Activated T-cell treated with anti-CD3 and anti-CD28 coated beads, Interleukin-2, amount 50 U/mL, for 72 hours (primary cell): Measurements from ENCODE around the gene SHROOM3. TPM values are rescaled to one million over a fixed set of nuclear protein-coding genes. Genes with fewer than 3 reads are reported as not detected.
"Not testable (repeated sequence)": the region's sequence is repeated elsewhere in the genome, so short reads cannot be mapped to it uniquely, and the experiment has no call there.

Experiments used
- ATAC-seq, 2 donors: fragments of 150-1000 bp; cut with Tn5 transposase; replicated peaks in 1 of 2; 2 replicates each; pipeline ENCODE4 v1.10.0; 2021; ENCODE audit warnings: moderate library complexity in 2 of 2, mild to moderate bottlenecking in 1 of 2
- DNase-seq, 2 donors: peaks; one replicate each; pipeline ENCODE4 v3.0.0; 2021 to 2022; ENCODE audit warnings: mixed read lengths in 1 of 2
- H3K27ac Mint-ChIP-seq: one replicate; pipeline ENCODE4 v1.8.0; 2022; ENCODE audit warnings: mild to moderate bottlenecking, moderate library complexity, mixed read lengths
- H3K27me3 Mint-ChIP-seq: one replicate; pipeline ENCODE4 v1.8.0; 2022; ENCODE audit warnings: low read depth, mixed read lengths
- H3K36me3 Mint-ChIP-seq, 2 donors: one replicate each; pipeline ENCODE4 v1.8.0; 2022; ENCODE audit warnings: mixed read lengths in 2 of 2, mild to moderate bottlenecking in 1 of 2; ENCODE audit not compliant: insufficient read depth in 2 of 2
- H3K4me1 Mint-ChIP-seq: one replicate; pipeline ENCODE4 v1.8.0; 2022; ENCODE audit warnings: low read depth, mixed read lengths
- H3K4me3 Mint-ChIP-seq, 2 donors: one replicate each; pipeline ENCODE4 v1.8.0; 2022; ENCODE audit warnings: mild to moderate bottlenecking in 2 of 2, mixed read lengths in 2 of 2, moderate library complexity in 2 of 2
- H3K9me3 Mint-ChIP-seq, 2 donors: one replicate each; pipeline ENCODE4 v1.8.0; 2022; ENCODE audit warnings: mixed read lengths in 2 of 2
- total RNA-seq, 2 donors: library from RNA; stranded (reverse); gene quantifications; one replicate each; pipeline ENCODE4 v1.2.3, GENCODE V29; 2022

The SHROOM3 gene
- total RNA-seq, 2 donors from 2014 or later, result 0.09 to 0.10 TPM

DNA sequence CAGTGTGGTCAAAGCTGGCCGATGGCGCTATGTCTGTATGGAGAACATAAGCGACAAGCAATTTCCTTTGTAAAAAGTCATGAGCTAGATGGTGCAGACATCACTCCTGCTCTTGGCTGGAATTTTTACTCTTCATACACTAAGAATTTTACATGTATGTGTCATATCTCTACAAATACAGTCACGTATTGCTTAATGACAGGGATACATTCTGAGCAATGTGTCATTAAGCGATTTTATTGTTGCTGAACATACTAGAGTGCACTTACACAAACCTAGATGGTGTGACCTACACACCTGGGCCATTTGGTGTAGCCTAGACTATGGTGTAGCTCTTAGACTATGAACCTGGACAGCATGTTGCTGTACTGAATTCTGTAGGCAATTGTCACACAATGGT is 277.5 kb downstream of the SHROOM3 start:
- no peak for ATAC-seq
- no peaks in the 10 kb centered on the region for H3K4me1 Mint-ChIP-seq

GRCh38 chr4:76714226-76714625 is 279.2 kb downstream of the SHROOM3 start:
- no peak overlapping the region for H3K4me3 Mint-ChIP-seq
- no peaks in the 10 kb centered on the region for H3K9me3 Mint-ChIP-seq
- no peak overlapping the region for H3K27ac Mint-ChIP-seq
- no peaks in the 10 kb centered on the region for H3K36me3 Mint-ChIP-seq
- ATAC-seq, result no peak
- H3K4me1 Mint-ChIP-seq, result no peaks in the 10 kb centered on the region
- H3K27me3 Mint-ChIP-seq, result peaks cover 22% of the 10 kb centered on the region
- DNase-seq, result no peak

More for the DNA sequence above, 277.5 kb downstream of the SHROOM3 start:
- Mint-ChIP-seq H3K36me3 (no peaks in the 10 kb centered on the region), H3K4me3 (no peak overlapping the region), H3K9me3 (no peaks in the 10 kb centered on the region), H3K27me3 (peaks cover 17% of the 10 kb centered on the region), H3K27ac (no peak overlapping the region)
- DNase-seq, result no peak

DNA sequence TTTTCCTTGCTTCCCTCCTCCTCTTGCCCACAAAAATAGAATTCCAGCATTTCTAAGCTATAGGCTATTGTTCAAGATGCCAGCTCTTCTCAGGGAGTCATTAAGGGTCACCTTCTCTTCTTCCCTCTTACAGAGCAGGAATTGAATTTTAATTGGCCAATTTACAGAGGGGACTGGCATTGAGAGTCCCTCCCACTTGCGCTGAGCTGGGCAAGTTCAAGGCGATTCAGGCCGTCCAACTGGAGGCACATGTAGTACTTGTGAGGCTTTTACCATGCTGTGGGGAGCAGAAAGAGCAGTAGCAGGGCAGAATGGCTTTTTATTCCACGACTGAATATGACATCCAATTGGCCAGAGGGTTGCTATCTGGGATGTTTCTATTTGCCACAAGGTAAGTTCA is 281.0 kb downstream of the SHROOM3 start:
- Mint-ChIP-seq H3K36me3 (no peaks in the 10 kb centered on the region), H3K4me1 (no peaks in the 10 kb centered on the region), H3K9me3 (no peaks in the 10 kb centered on the region), H3K4me3 (no peak overlapping the region), H3K27me3 (peaks cover 26% of the 10 kb centered on the region), H3K27ac (no peak overlapping the region)
- ATAC-seq (no peak), DNase-seq (no peak)

DNA sequence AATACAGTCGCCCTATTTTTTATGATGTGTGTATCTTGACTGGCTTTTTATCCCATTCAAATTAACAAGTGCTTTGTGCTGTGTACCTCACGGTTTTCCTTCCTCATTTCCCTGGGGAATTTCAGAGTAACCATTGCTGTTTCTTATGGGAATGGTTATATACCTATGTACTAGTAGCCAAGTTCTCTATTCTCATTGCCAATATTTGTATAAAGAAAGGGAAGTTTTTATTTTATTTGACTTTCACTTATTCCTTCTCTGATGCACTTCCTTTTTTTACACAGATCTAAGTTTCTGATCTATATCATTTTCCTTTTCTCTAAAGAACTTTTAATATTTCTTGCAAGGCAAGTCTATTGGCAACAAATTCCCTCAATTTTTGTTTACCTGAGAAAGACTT is 281.6 kb downstream of the SHROOM3 start:
- DNase-seq (no peak), ATAC-seq (no peak)
- Mint-ChIP-seq H3K4me3 (no peak overlapping the region), H3K4me1 (no peaks in the 10 kb centered on the region), H3K27me3 (peaks cover 26% of the 10 kb centered on the region), H3K36me3 (no peaks in the 10 kb centered on the region), H3K9me3 (no peaks in the 10 kb centered on the region), H3K27ac (no peak overlapping the region)

DNA sequence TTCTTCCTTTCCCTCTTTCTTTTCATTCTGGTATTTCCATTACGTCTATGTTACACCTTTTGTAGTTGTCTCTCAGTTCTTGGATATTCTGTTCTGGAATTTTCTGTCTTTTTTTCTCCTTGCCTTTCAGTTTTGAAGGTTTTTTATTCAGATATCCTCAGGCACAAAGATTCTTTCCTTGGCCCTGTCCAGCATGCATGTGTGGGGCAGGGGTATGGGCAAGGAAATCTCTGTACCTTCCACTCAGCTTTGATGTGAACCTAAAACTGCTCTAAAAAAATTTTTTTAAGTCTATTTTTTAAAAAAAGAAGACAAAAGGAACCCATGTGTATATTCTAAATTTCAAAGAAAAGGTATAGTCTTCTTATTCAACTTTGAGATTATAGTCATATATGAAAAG is 282.4 kb downstream of the SHROOM3 start:
- Mint-ChIP-seq H3K4me3 (no peak overlapping the region), H3K27ac (no peak overlapping the region), H3K36me3 (no peaks in the 10 kb centered on the region), H3K4me1 (no peaks in the 10 kb centered on the region), H3K9me3 (no peaks in the 10 kb centered on the region), H3K27me3 (peaks cover 26% of the 10 kb centered on the region)
- ATAC-seq (no peak), DNase-seq (no peak)

- Mint-ChIP-seq H3K36me3 (no peaks in the 10 kb centered on the region), H3K9me3 (no peaks in the 10 kb centered on the region), H3K4me1 (no peaks in the 10 kb centered on the region), H3K27me3 (peaks cover 26% of the 10 kb centered on the region), H3K27ac (no peak overlapping the region), H3K4me3 (no peak overlapping the region)
- DNase-seq, result no peak
- ATAC-seq, result no peak
Measured at GRCh38 chr4:76718021-76718420, 283.0 kb downstream of the SHROOM3 start.

DNA sequence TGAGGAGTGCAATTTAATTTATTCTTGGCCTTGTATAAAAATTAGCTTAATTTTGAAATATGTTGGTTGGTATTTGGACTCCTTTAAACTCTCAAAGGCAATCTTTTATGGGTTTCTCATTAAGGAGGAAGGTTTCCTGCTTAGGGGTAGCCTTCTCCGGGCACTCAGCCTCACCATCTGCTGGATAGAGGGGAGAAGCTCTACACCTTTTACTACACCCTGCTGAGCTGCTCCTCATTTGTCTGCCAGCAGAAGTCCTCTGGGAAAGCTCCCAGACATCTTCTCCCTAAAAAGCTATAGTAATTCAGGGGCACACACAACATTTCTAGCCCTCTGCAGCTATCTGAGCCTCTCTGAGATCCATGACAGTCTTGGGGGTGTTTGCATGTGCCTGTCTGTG is 283.8 kb downstream of the SHROOM3 start:
- Mint-ChIP-seq H3K27ac (no peak overlapping the region), H3K4me3 (no peak overlapping the region), H3K4me1 (peaks cover 7% of the 10 kb centered on the region), H3K36me3 (no peaks in the 10 kb centered on the region), H3K27me3 (peaks cover 26% of the 10 kb centered on the region), H3K9me3 (no peaks in the 10 kb centered on the region)
- ATAC-seq (no peak), DNase-seq (no peak)

DNA sequence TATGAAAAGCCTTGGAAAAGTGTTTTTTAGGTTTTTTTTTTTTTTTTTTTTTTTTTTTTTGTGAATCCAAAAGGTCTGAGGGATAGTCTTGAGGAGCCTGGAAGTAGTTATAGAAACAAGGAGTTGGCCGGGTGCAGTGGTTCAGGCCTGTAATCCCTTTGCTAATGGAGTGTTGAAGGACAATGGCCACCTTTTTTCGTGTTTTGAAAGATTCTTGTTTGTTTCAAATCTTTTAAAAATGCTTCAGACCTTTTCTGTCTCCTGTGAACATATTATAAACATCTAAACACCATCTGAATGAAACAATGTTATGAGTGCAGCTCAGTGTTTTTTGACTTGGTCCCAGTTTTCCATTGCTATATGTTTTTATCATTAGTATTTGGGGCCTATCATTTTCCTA is 285.1 kb downstream of the SHROOM3 start:
- no peak for DNase-seq
- Mint-ChIP-seq H3K4me3 (no peak overlapping the region), H3K27me3 (peaks cover 29% of the 10 kb centered on the region), H3K27ac (no peak overlapping the region), H3K4me1 (peaks cover 12% of the 10 kb centered on the region), H3K9me3 (no peaks in the 10 kb centered on the region), H3K36me3 (no peaks in the 10 kb centered on the region)
- ATAC-seq, result no peak

- not testable (repeated sequence) for H3K27ac Mint-ChIP-seq, H3K36me3 Mint-ChIP-seq, H3K4me3 Mint-ChIP-seq, H3K9me3 Mint-ChIP-seq, DNase-seq, ATAC-seq
- peaks cover 12% of the 10 kb centered on the region for H3K4me1 Mint-ChIP-seq
- H3K27me3 Mint-ChIP-seq, result peaks cover 28% of the 10 kb centered on the region
Measured at GRCh38 chr4:76722146-76722545, 287.1 kb downstream of the SHROOM3 start.

DNA sequence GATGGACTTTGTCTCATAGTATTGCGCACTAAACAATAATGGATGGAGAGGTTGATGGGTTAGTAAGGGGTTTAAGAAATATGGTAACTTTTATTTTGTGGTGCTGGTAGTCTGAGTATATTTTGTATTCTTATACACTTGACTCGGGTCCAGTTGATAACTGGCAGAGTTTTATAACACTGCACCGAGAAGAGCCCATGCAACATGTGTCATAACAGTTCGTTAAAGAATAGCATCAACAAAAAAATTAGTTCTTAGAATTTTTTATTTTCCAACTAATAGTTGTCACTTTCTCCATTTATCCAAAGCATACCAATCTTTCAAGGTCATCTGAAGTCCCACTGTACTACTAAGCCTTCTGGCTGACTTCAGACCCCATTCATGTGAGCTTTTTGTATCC is 287.8 kb downstream of the SHROOM3 start:
- DNase-seq, result no peak
- H3K4me3 Mint-ChIP-seq, result no peak overlapping the region
- H3K27me3 Mint-ChIP-seq, result peaks cover 26% of the 10 kb centered on the region

DNA sequence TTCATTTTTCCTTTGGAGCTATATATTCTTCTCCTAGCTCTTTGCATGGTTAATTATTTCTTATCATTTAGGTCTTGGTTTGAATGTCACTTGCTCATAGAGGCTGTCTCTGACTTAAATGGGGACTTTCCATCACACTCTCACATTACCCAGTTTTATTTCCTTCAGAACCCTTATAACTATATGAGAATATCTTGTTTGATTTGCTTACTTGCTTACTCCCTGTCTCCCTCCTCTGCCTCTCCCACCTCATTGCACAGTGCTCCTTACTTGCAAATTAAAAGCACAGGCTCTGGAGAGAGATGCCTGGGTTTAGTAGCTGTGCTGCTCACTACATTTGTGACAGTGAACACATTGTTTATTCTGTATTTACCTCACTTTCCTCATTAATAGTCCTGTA is 288.3 kb downstream of the SHROOM3 start:
- H3K36me3 Mint-ChIP-seq, result no peaks in the 10 kb centered on the region
- peaks cover 12% of the 10 kb centered on the region for H3K4me1 Mint-ChIP-seq
- no peak overlapping the region for H3K4me3 Mint-ChIP-seq
- DNase-seq (no peak), ATAC-seq (no peak)
- no peak overlapping the region for H3K27ac Mint-ChIP-seq
- H3K27me3 Mint-ChIP-seq, result peaks cover 29% of the 10 kb centered on the region
- no peaks in the 10 kb centered on the region for H3K9me3 Mint-ChIP-seq

More for the DNA sequence above, 287.8 kb downstream of the SHROOM3 start:
- no peaks in the 10 kb centered on the region for H3K36me3 Mint-ChIP-seq
- no peak overlapping the region for H3K27ac Mint-ChIP-seq
- no peak for ATAC-seq
- peaks cover 12% of the 10 kb centered on the region for H3K4me1 Mint-ChIP-seq
- no peaks in the 10 kb centered on the region for H3K9me3 Mint-ChIP-seq

- Mint-ChIP-seq H3K36me3 (no peaks in the 10 kb centered on the region), H3K4me1 (peaks cover 12% of the 10 kb centered on the region), H3K4me3 (no peak overlapping the region), H3K27ac (no peak overlapping the region), H3K9me3 (no peaks in the 10 kb centered on the region), H3K27me3 (peaks cover 33% of the 10 kb centered on the region)
- ATAC-seq (no peak), DNase-seq (no peak)
Measured at GRCh38 chr4:76723924-76724323, 288.9 kb downstream of the SHROOM3 start.

GRCh38 chr4:76725039-76725438 is 290.0 kb downstream of the SHROOM3 start:
- Mint-ChIP-seq H3K36me3 (no peaks in the 10 kb centered on the region), H3K4me1 (peaks cover 12% of the 10 kb centered on the region), H3K9me3 (no peaks in the 10 kb centered on the region), H3K4me3 (no peak overlapping the region), H3K27me3 (peaks cover 28% of the 10 kb centered on the region), H3K27ac (no peak overlapping the region)
- DNase-seq (no peak), ATAC-seq (no peak)

GRCh38 chr4:76726176-76726575 is 291.1 kb downstream of the SHROOM3 start:
- Mint-ChIP-seq H3K27me3 (peaks cover 28% of the 10 kb centered on the region), H3K4me1 (peaks cover 12% of the 10 kb centered on the region), H3K36me3 (no peaks in the 10 kb centered on the region), H3K27ac (no peak overlapping the region), H3K4me3 (no peak overlapping the region), H3K9me3 (no peaks in the 10 kb centered on the region)
- ATAC-seq (no peak), DNase-seq (no peak)
